LNCaP clone FGC (cell line): ENCODE results near the gene PTPA.

ENCODE experiments used
- DNase-seq: peaks from one replicate; pipeline ENCODE4 v3.0.0-alpha.2; 2011; ENCODE audit warnings: low read depth
- H3K4me3 ChIP-seq: 2 replicates; pipeline ENCODE4 v1.5.1; 2011; ENCODE audit warnings: mild to moderate bottlenecking, low read depth, low read length, control low read depth
- TF ChIP-seq, protein P1 (sequence below): IDR thresholded peaks from 2 replicates; pipeline ENCODE4 v1.5.1; 2012; ENCODE audit warnings: mild to moderate bottlenecking; ENCODE audit not compliant: control insufficient read depth, insufficient read depth; ENCODE audit errors: extremely low read depth

PTPA gene

DNA sequence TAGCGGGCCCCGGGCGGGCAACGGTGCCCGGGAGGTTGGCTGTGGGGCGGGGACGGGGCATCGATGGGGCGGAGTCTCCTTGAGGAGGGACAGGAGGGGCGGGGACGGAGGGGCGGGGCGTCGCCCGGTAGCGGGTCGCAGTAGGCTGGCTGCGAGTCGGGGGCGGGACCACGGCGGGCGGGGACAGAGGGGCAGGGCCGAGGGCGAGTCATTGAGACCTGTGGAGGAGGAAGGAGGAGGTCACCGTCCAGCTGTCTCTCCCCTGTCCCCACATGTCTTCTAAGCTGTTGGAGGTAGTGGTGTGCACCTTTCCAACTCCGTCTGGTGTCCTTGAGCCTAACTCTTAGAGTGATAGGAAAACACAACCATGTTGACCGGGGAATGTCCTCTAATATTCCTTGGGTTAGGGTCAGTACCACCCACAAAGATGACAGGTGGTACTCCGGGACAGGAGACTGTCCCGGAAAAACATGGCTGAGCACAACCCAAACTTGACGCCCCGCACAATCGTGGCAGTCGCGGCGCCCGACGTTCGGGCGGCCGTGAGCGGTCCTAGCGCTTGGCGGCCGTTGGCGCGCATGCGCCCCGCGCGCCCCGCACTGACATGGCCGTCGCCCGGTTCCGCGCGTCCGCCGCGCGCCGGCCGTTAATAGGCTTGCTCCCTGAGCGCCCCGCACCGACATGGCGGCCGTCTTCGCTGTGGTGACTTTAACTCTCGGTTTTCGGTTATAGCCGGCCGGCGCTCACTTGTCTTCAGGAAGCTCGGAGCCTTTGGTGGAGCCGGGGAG, at the start of gene PTPA, which contains the start of gene CRAT:
Gene PTPA (plus strand): TSS at position 676 of the 788 bp plus-strand sequence. CDS start 186 bp downstream, outside the sequence.
Gene CRAT (minus strand): TSS at position 54 of the 788 bp plus-strand sequence. CDS start 284 bp downstream, outside the sequence.
- peak within 1 kb of the TSS; percentile 94 for H3K4me3 ChIP-seq
- TF ChIP-seq, protein P1, sequence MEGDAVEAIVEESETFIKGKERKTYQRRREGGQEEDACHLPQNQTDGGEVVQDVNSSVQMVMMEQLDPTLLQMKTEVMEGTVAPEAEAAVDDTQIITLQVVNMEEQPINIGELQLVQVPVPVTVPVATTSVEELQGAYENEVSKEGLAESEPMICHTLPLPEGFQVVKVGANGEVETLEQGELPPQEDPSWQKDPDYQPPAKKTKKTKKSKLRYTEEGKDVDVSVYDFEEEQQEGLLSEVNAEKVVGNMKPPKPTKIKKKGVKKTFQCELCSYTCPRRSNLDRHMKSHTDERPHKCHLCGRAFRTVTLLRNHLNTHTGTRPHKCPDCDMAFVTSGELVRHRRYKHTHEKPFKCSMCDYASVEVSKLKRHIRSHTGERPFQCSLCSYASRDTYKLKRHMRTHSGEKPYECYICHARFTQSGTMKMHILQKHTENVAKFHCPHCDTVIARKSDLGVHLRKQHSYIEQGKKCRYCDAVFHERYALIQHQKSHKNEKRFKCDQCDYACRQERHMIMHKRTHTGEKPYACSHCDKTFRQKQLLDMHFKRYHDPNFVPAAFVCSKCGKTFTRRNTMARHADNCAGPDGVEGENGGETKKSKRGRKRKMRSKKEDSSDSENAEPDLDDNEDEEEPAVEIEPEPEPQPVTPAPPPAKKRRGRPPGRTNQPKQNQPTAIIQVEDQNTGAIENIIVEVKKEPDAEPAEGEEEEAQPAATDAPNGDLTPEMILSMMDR = no peak
- DNase-seq = peak; percentile 72

DNA sequence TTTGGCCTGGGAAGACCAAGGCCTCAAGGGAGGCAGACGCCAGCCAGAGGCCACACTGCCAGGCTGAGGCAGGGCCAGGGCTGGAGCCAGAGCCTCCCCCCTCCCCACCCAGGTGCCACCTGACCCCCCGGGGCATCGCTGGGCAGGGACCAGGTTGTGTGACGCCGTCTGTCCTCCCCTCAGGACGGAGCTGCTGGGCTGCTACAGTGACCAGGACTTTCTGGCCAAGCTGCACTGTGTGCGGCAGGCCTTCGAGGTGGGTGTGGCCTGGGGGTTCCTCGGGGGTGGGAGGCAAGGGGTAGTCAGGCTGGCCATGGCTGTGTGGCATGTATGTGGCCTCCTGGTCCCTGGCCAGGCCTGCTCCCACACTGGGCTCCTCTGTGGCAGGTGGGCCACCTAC, 48.2 kb upstream of the PTPA start:
- TF ChIP-seq, protein P1 = no peak
- no peak overlapping the region for H3K4me3 ChIP-seq
- DNase-seq = no peak

DNA sequence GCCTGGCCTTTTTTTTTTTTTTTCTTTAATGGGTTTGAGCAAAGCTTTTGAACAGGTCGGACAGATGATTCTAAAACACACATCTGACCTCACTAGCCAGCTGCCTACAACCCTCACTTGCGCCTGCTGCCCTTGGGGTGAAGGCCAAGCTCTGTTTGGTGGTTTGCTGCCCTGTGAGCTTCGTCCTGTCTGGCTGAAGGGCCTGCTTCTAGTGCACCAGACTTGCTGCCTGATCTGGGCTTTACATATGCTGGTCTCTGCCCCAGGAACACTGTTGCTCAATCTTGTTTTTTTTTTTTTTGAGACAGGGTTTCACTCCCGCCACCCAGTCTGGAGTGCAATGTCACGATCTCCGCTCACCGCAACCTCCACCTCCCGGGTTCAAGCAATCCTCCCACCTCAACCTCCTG, 46.7 kb upstream of the PTPA start:
- TF ChIP-seq, protein P1 = no peak
- DNase-seq = no peak
- H3K4me3 ChIP-seq = no peak overlapping the region

DNA sequence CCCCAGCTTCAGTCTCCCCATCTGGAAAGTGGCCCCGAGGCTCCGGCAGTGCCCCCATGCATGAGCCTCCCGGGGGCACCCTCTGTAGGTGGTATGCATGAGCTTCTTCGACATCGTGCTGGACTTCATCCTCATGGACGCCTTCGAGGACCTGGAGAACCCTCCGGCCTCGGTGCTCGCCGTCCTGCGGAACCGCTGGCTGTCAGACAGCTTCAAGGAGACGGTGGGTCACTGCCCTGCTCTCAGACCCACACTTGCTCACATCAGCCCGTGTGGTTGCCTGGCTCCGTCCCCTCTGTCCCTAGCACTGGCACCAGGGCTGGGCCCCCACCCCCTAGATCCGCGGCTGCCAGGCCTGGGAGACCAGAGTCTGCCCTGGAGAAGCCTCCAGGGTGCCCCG, 43.1 kb upstream of the PTPA start:
- H3K4me3 ChIP-seq = no peak overlapping the region
- TF ChIP-seq, protein P1 = no peak
- no peak for DNase-seq

DNA sequence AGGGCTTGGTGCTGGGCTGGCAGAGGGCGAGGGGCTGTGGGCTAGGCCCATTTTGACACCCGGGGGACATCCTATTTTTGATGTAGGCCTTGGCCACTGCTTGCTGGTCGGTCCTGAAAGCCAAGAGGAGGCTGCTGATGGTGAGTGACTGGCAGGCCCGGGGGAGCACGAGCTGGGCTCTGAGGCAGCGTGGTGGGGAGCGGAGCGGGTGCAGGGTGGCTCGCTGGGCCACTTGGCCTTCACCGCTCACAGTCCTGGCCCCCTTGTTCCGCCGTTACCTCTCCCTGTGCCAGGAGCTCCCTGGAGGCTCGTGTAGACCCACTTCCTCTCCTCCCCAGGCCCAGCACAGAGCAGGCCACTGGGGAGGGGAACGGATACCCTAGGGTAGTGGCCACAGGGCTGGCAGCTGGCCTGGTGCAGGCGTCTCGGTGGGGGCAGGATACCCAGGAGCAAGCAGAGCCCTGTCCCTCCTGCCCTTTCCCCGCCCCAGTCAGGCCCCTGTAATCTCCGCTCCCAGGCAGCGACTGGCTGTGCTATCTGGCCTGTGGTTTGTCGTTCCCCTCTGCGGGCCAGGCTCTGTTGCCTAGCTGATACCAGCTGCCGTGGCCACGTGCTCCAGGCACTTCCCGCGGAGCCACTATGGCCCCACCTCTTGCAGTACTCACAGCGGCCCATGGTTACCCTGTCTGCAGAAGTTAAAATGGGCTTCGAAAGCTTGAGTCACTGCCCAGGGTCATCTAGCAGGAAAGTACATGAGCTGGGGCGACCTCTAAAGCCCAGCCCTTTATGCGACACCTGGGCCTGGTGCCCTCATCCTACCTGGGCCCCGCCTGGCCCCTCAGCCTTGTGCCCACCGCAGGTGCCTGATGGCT, 42.0 kb upstream of the PTPA start:
- DNase-seq = no peak
- TF ChIP-seq, protein P1 = no peak
- no peak overlapping the region for H3K4me3 ChIP-seq

DNA sequence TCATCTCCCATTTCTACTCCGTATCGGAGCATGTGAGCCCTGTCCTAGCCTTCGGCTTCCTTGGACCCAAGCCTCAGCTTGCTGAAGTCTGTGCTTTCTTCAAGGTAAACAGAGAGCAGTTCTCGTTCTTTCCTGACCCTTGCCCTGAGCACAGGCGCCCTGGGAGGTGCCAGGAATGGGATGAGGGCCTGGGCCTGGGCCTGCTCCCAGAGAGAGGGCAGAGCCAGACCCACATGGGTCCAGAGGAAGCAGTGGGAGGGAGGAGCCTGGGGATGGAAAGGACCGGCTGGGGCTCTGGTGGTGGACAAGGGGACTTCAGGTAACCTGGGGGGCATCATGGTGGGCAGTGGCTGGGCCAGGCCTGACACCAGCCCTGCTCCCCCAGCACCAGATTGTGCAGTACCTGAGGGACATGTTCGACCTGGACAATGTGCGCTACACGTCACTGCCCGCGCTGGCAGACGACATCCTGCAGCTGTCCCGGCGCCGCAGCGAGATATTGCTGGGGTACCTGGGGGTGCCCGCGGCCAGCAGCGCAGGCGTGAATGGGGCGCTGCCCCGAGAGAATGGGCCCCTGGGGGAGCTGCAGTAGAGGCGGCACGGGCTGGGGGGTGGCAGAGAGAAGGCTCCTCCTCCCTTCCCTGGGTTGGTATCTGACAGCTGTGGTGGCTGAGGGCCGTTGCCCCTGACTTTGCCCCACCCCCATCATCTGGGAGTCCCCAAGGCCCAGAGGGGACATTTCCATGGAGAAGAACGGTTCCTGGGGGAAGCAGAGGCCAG, 41.2 kb upstream of the PTPA start:
- TF ChIP-seq, protein P1 = no peak
- DNase-seq = no peak
- H3K4me3 ChIP-seq = no peak overlapping the region
